ENCODE data around the gene FNDC3B.

GRCh38 chr3:172002512-172003078 is 36.8 kb upstream of the FNDC3B start:
- TF ChIP-seq POLR2A (IDR thresholded peaks at IDR 0.05) = no peak
- TF ChIP-seq CTCF (IDR thresholded peaks at IDR 0.05) = no peak
- no peak for TF ChIP-seq POLR2AphosphoS5 (IDR thresholded peaks at IDR 0.05)

Data from suprapubic skin (tissue), 4 donors.